HepG2 (cell line): ENCODE measurements around the gene SUSD3. TPM values are rescaled to one million over a fixed set of nuclear protein-coding genes. Genes with fewer than 3 reads are reported as not detected.

ENCODE experiments used
- ATAC-seq: fragments of 200-7000 bp; cut with Tn5 transposase; 3 replicates; pipeline ENCODE4 v1.9.1; 2020; ENCODE audit warnings: mild to moderate bottlenecking, moderate library complexity
- BruUV-seq: library from RNA; stranded (reverse); fragments of 400-500 nt; replicated peaks from 2 replicates; lab custom pipeline; 2021; lab: Mats Ljungman, UMichigan
- CTCF ChIA-PET: fragments of 300-600 bp; formaldehyde crosslinking; extraction: SDS; loops from one replicate; lab custom pipeline; 2021; ENCODE audit warnings: low total read pairs, inconsistent platforms, low intra/inter-chr PET ratio; lab: Yijun Ruan, JAX
- POLR2A ChIA-PET: fragments of 350-600 bp; sonication (Branson Sonifier 250); formaldehyde crosslinking; loops from one replicate; lab custom pipeline; 2020; ENCODE audit warnings: antibody characterized with exemption, inconsistent platforms; lab: Yijun Ruan, JAX
- DNase-seq: peaks from one replicate; pipeline ENCODE4 v3.0.0-alpha.2; 2015; ENCODE audit warnings: low spot score
- FAIRE-seq: peaks from 3 replicates; lab custom pipeline; 2011; peaks lifted over from hg19 to GRCh38; lab: Jason Lieb, UNC
- H2AFZ ChIP-seq: one replicate; pipeline ENCODE4 v1.6.1; 2011; ENCODE audit warnings: low read length, inconsistent platforms
- H3K27ac ChIP-seq: fragments of 300-600 bp; 3 replicates; pipeline ENCODE4 v1.8.0; 2011; ENCODE audit warnings: mixed run types, mild to moderate bottlenecking, mixed read lengths, low read length, inconsistent platforms; ENCODE audit not compliant: insufficient read depth; ENCODE audit errors: extremely low read length
- H3K27me3 ChIP-seq, 2 experiments: fragments of 200-600 bp in 1 of 2; 2 replicates in 1 of 2; 3 replicates in 1 of 2; pipeline versions ENCODE4 v1.6.0 to v1.8.0; 2011; ENCODE audit warnings: low read length in 2 of 2, mild to moderate bottlenecking in 2 of 2, moderate library complexity in 2 of 2, inconsistent platforms in 1 of 2; ENCODE audit not compliant: insufficient read depth in 2 of 2, control insufficient read depth in 1 of 2
- H3K36me3 ChIP-seq, 2 experiments: fragments of 200-600 bp in 1 of 2; replicated peaks in 1 of 2; 2 replicates in 1 of 2; 3 replicates in 1 of 2; pipeline versions ENCODE4 v1.5.1 to v1.8.0; 2011; ENCODE audit warnings: low read length in 2 of 2, inconsistent platforms in 1 of 2; ENCODE audit not compliant: insufficient read depth in 2 of 2, control insufficient read depth in 1 of 2
- H3K4me1 ChIP-seq: 2 replicates; pipeline ENCODE4 v1.5.1; 2012; ENCODE audit warnings: low read length, inconsistent platforms; ENCODE audit not compliant: insufficient read depth
- H3K4me2 ChIP-seq: 2 replicates; pipeline ENCODE4 v1.6.0; 2011; ENCODE audit warnings: low read depth, low read length, inconsistent platforms
- H3K4me3 ChIP-seq, 3 experiments: fragments of 200-600 bp in 1 of 3; sonication (generic), shearing (Covaris generic) in 1 of 3; replicated peaks in 1 of 3; 2 replicates each; pipeline ENCODE4 v1.5.1; 2011 to 2016; ENCODE audit warnings: low read length in 3 of 3, inconsistent platforms in 2 of 3, low read depth in 2 of 3, mild to moderate bottlenecking in 2 of 3, control low read depth in 1 of 3, mixed read lengths in 1 of 3; ENCODE audit not compliant: insufficient read depth in 1 of 3
- H3K79me2 ChIP-seq: one replicate; pipeline ENCODE4 v1.6.1; 2011; ENCODE audit warnings: low read length, inconsistent platforms; ENCODE audit not compliant: insufficient read depth
- H3K9ac ChIP-seq: 2 replicates; pipeline ENCODE4 v1.6.0; 2011; ENCODE audit warnings: mild to moderate bottlenecking, low read depth, low read length, inconsistent platforms; ENCODE audit not compliant: insufficient read depth
- H3K9me3 ChIP-seq: 2 replicates; pipeline ENCODE4 v1.5.1; 2012; ENCODE audit warnings: mild to moderate bottlenecking, low read length
- H4K20me1 ChIP-seq: 2 replicates; pipeline ENCODE4 v1.6.0; 2011; ENCODE audit warnings: inconsistent platforms, mild to moderate bottlenecking, low read length, moderate library complexity; ENCODE audit not compliant: insufficient read depth
- GABPA ChIP-seq, 2 experiments: IDR thresholded peaks; 2 replicates each; pipeline ENCODE4 v1.6.1; 2011 to 2016; ENCODE audit warnings: low read depth in 2 of 2, low read length in 1 of 2, missing biosample characterization in 1 of 2, missing genetic modification characterization in 1 of 2
- IKZF1 ChIP-seq: fragments of 450-650 bp; IDR thresholded peaks from 2 replicates; pipeline ENCODE4 v1.7.1; 2016
- NR2F6 ChIP-seq, 2 experiments: IDR thresholded peaks; 2 replicates each; pipeline ENCODE4 v1.6.1; 2016; ENCODE audit warnings: antibody characterized with exemption in 1 of 2, mild to moderate bottlenecking in 1 of 2
- PHF21A ChIP-seq: sonication (generic); formaldehyde crosslinking; IDR thresholded peaks from 2 replicates; pipeline ENCODE4 v1.5.0; 2020; ENCODE audit warnings: mild to moderate bottlenecking, missing genetic modification reagents
- REST ChIP-seq, 2 experiments: IDR thresholded peaks; 2 replicates each; pipeline ENCODE4 v1.6.1; 2011 to 2012; ENCODE audit warnings: low read length in 2 of 2, borderline replicate concordance in 1 of 2, low read depth in 1 of 2, mild to moderate bottlenecking in 1 of 2, moderate library complexity in 1 of 2
- SAP130 ChIP-seq: IDR thresholded peaks from 2 replicates; pipeline ENCODE4 v1.6.1; 2016; ENCODE audit warnings: low read depth
- TOE1 ChIP-seq: sonication (generic); formaldehyde crosslinking; IDR thresholded peaks from 2 replicates; pipeline ENCODE4 v1.4.0; 2020; ENCODE audit warnings: mild to moderate bottlenecking, missing genetic modification reagents
- WGBS: methylation state at CpG from one replicate; pipeline ENCODE4 v1.1.6; 2017; ENCODE audit warnings: low lambda C conversion rate; 5-methylcytosine and 5-hydroxymethylcytosine counted together
- in situ Hi-C: cut with HindIII; loops from 2 replicates; pipeline ENCODE4 v1.10.0; 2017; ENCODE audit warnings: low pct_unique_long_range_greater_than_20kb; ENCODE audit not compliant: extremely low pct_ligation_motif_present
- intact Hi-C: fragments of 100-400 bp; cut with micrococcal nuclease; formaldehyde crosslinking; loops from one replicate; pipeline ENCODE4 v1.10.0; 2022; ENCODE audit not compliant: unreplicated experiment
- polyA plus RNA-seq, 8 experiments: library from polyadenylated mRNA; depleted of rRNA in 3 of 8; stranded (reverse) in 7 of 8; unstranded in 1 of 8; fragments of >200 nt; fragmentation: Illumina TruSeq in 4 of 8; extraction: Trizol in 4 of 8; gene quantifications; 2 replicates each; pipeline versions ENCODE4 v1.2.1 to v1.2.3, GENCODE V29; 2011 to 2016; ENCODE audit warnings: low read depth in 4 of 8, missing spikeins in 1 of 8, mixed read lengths in 1 of 8; ENCODE audit not compliant: insufficient read depth in 1 of 8
- total RNA-seq, 5 experiments: library from RNA; depleted of rRNA; stranded (reverse); fragments of >200 nt; fragmentation: Illumina TruSeq; extraction: Trizol; gene quantifications; 2 replicates each; pipeline ENCODE4 v1.2.3, GENCODE V29; 2016; ENCODE audit warnings: low read depth in 1 of 5
- TF ChIP-seq, protein P1 (sequence below): sonication (generic); formaldehyde crosslinking; IDR thresholded peaks from 2 replicates; pipeline ENCODE4 v1.4.0; 2020; ENCODE audit warnings: low read depth, mild to moderate bottlenecking, missing genetic modification reagents

The SUSD3 gene
- total and polyA plus RNA-seq, 2 of the 13 experiments (the other 11 are each of a cell fraction or from before 2014, with no cell fraction given): 7.0 to 9.1 TPM

DNA sequence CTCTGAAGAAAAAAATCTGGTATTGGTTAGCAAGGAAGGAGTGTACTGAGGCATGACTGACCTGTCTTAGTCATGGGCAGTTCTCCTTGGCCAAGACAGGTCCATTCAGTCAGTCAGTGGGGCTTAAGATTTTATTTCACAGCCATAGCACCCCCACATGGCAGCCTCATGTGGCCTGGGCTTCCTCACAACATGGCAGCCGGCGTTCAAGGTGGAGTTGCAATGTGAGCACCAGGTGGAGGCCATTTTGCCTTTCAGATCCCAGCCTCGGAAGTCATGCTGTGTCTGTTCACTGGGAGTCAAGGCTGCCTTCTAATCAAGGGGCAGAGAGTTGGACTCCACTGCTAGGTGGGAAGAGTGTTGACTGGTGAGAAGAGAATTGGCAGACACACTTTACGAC, 27.2 kb downstream of the SUSD3 start:
- no TSS peak for BruUV-seq
- Histone ChIP-seq H3K27ac (no peak overlapping the region), H2AFZ (no peak overlapping the region), H3K27me3 (peaks cover 1 to 5% of the 10 kb centered on the region in 2 experiments; a peak in 2 of 5 replicates), H3K4me2 (no peak overlapping the region), H3K9me3 (no peaks in the 10 kb centered on the region), H3K9ac (no peak overlapping the region), H3K4me1 (peaks cover 21% of the 10 kb centered on the region), H4K20me1 (no peaks in the 10 kb centered on the region), H3K4me3 (no peak overlapping the region), H3K79me2 (no peaks in the 10 kb centered on the region), H3K36me3 (no peaks in the 10 kb centered on the region)
- ATAC-seq (no peak), FAIRE-seq (no peak), DNase-seq (no peak)
- in situ Hi-C loops: no loop called here
- TF ChIP-seq TOE1 (CRISPR knock-in tag): no peak
- TF ChIP-seq PHF21A (CRISPR knock-in tag): no peak
- TF ChIP-seq SAP130 (CRISPR knock-in tag): no peak
- WGBS: 95% methylated on average over 4 of the region's 4 CpGs
- ChIA-PET CTCF (no interaction called here), POLR2A (interaction anchor here (1.1 kb wide), 1 partner anchor 10 kb away, joined by 3 read pairs; no protein-coding TSS in a partner anchor)
- intact Hi-C loops: no loop called here

DNA sequence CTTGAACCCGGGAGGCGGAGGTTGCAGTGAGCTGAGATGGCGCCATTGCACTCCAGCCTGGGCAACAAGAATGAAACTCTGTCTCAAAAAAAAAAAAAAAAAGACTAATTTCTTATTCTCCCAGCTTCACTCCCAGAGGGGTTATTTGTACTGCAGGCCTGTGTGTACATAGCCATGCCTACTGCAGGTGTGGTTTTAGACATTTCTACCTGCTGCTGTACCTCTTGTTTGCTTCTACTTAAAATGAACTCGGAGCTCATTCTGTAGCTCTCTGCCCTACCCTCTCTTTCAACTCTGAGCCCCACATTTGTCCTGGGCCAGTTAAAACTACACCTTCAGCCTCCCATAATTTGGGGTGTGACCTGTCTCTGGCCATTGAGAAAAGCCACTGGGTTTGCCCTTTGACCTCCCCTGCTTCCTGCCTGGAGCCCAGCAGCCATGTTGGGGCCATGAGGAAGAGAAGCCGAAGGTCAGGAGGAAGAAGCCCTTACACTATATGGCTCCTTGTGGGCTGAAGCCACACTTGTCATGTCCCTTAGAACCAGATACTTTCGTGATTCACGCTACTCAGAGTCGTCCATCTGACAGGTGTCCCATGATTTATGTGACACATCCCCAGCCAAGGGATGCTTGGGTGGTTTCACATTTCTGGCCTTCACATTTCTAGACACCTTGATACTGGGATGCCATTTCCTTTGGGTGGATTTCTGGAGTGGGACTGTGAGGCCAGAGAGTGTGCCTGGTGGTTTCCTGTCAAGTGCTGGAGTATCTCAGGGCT, 28.1 kb downstream of the SUSD3 start:
- Histone ChIP-seq H3K4me1 (peaks cover 28% of the 10 kb centered on the region), H4K20me1 (no peaks in the 10 kb centered on the region), H3K9me3 (no peaks in the 10 kb centered on the region), H3K4me2 (no peak overlapping the region), H3K36me3 (no peaks in the 10 kb centered on the region), H3K79me2 (no peaks in the 10 kb centered on the region), H3K27me3 (peaks cover 1 to 5% of the 10 kb centered on the region in 2 experiments; a peak in 2 of 5 replicates), H3K9ac (no peak overlapping the region), H2AFZ (no peak overlapping the region), H3K4me3 (no peak overlapping the region), H3K27ac (no peak overlapping the region)
- ATAC-seq (no peak), FAIRE-seq (no peak), DNase-seq (no peak)
- TF ChIP-seq, protein P1, sequence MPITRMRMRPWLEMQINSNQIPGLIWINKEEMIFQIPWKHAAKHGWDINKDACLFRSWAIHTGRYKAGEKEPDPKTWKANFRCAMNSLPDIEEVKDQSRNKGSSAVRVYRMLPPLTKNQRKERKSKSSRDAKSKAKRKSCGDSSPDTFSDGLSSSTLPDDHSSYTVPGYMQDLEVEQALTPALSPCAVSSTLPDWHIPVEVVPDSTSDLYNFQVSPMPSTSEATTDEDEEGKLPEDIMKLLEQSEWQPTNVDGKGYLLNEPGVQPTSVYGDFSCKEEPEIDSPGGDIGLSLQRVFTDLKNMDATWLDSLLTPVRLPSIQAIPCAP (CRISPR knock-in tag): no peak
- TF ChIP-seq GABPA (IDR thresholded peaks at IDR 0.05; ENCODE audit: low read depth, low read length) (no peak), GABPA (CRISPR knock-in tag; IDR thresholded peaks at IDR 0.05; ENCODE audit: low read depth) (no peak), IKZF1 (no peak), NR2F6 (IDR thresholded peaks at IDR 0.05) (peak; percentile 35; the same call in 1 of the 2 replicates), NR2F6 (CRISPR knock-in tag; IDR thresholded peaks at IDR 0.05) (no peak), REST (IDR thresholded peaks at IDR 0.05; ENCODE audit: borderline replicate concordance in 1 of 2, low read depth in 1 of 2, low read length in 2 of 2) (no peak)
- POLR2A ChIA-PET: no interaction called here
- CTCF ChIA-PET: no interaction called here
- BruUV-seq: no TSS peak
- 82% methylated on average over 8 of the region's 8 CpGs for WGBS
- in situ Hi-C loops (no loop called here), intact Hi-C loops (no loop called here)
